Endothelial cell (in vitro differentiated cells): ENCODE results near the gene EID3. TPM values are rescaled to one million over a fixed set of nuclear protein-coding genes. Genes with fewer than 3 reads are reported as not detected.

Experiments
- DNase-seq: peaks from one replicate; pipeline ENCODE4 v3.0.0; 2021; ENCODE audit warnings: low spot score
- H3K27ac Mint-ChIP-seq: one replicate; pipeline ENCODE4 v1.8.0; 2021; ENCODE audit warnings: mixed read lengths, inconsistent platforms; ENCODE audit not compliant: unreplicated experiment
- H3K27me3 Mint-ChIP-seq: one replicate; pipeline ENCODE4 v1.8.0; 2021; ENCODE audit warnings: mild to moderate bottlenecking, moderate library complexity, mixed read lengths, inconsistent platforms; ENCODE audit not compliant: unreplicated experiment
- H3K36me3 Mint-ChIP-seq: one replicate; pipeline ENCODE4 v1.8.0; 2021; ENCODE audit warnings: mild to moderate bottlenecking, low read depth, mixed read lengths, inconsistent platforms; ENCODE audit not compliant: unreplicated experiment
- H3K4me1 Mint-ChIP-seq: one replicate; pipeline ENCODE4 v1.8.0; 2021; ENCODE audit warnings: mild to moderate bottlenecking, mixed read lengths, inconsistent platforms; ENCODE audit not compliant: unreplicated experiment
- H3K4me3 Mint-ChIP-seq: one replicate; pipeline ENCODE4 v1.8.0; 2021; ENCODE audit warnings: mild to moderate bottlenecking, mixed read lengths, inconsistent platforms; ENCODE audit not compliant: unreplicated experiment
- H3K9me3 Mint-ChIP-seq: one replicate; pipeline ENCODE4 v1.8.0; 2021; ENCODE audit warnings: mixed read lengths, inconsistent platforms; ENCODE audit not compliant: unreplicated experiment
- total RNA-seq: library from RNA; stranded (reverse); fragmentation: NEBNext Ultra II Directional; extraction: Animal tissue kit (Norgen Biotek cat#: 25700); gene quantifications from one replicate; pipeline ENCODE4 v1.2.1, GENCODE V29; 2021; ENCODE audit not compliant: unreplicated experiment
- TF ChIP-seq, protein P1 (sequence below): fragments of 200-600 bp; sonication (generic); IDR thresholded peaks from one replicate; pipeline ENCODE4 v1.5.0; 2021; ENCODE audit warnings: antibody characterized with exemption; ENCODE audit not compliant: unreplicated experiment

EID3 gene
- total RNA-seq, 1 donor from 2014 or later = 2.2 TPM

DNA sequence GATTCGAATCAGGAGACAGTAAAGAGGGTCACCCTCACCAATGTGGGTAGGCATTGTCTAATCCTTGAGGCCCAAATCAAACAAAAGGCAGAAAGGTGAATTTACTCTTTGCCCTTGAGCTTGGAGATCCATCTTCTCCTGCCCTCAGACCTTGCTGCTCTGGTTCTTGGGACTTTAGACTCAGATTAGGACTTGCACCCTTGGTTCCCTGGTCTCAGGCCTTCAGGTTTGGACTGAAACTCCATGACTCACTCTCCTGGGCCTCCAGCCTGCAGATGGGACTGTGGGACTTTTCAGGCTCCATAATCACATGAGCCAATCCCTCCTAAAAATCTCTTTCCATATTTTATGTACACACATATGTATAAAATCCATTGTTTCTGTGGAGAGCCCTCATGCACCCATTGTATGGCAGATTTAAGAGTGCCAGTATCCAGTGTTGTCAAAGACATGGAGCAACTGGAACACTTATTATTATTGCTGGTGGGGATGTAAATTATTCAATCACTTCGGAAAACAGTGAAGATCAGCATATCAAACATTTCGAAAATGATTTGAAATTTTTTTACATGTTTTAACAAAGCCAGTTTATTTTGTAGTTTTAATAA lies 48.7 kb downstream of the EID3 start:
- no peak for DNase-seq
- H3K27me3 Mint-ChIP-seq = peaks cover 6% of the 10 kb centered on the region
- TF ChIP-seq, protein P1, sequence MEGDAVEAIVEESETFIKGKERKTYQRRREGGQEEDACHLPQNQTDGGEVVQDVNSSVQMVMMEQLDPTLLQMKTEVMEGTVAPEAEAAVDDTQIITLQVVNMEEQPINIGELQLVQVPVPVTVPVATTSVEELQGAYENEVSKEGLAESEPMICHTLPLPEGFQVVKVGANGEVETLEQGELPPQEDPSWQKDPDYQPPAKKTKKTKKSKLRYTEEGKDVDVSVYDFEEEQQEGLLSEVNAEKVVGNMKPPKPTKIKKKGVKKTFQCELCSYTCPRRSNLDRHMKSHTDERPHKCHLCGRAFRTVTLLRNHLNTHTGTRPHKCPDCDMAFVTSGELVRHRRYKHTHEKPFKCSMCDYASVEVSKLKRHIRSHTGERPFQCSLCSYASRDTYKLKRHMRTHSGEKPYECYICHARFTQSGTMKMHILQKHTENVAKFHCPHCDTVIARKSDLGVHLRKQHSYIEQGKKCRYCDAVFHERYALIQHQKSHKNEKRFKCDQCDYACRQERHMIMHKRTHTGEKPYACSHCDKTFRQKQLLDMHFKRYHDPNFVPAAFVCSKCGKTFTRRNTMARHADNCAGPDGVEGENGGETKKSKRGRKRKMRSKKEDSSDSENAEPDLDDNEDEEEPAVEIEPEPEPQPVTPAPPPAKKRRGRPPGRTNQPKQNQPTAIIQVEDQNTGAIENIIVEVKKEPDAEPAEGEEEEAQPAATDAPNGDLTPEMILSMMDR = no peak
- H3K4me1 Mint-ChIP-seq = no peaks in the 10 kb centered on the region
- H3K9me3 Mint-ChIP-seq = no peaks in the 10 kb centered on the region
- no peak overlapping the region for H3K27ac Mint-ChIP-seq
- no peak overlapping the region for H3K4me3 Mint-ChIP-seq
- H3K36me3 Mint-ChIP-seq = peaks cover 10% of the 10 kb centered on the region

DNA sequence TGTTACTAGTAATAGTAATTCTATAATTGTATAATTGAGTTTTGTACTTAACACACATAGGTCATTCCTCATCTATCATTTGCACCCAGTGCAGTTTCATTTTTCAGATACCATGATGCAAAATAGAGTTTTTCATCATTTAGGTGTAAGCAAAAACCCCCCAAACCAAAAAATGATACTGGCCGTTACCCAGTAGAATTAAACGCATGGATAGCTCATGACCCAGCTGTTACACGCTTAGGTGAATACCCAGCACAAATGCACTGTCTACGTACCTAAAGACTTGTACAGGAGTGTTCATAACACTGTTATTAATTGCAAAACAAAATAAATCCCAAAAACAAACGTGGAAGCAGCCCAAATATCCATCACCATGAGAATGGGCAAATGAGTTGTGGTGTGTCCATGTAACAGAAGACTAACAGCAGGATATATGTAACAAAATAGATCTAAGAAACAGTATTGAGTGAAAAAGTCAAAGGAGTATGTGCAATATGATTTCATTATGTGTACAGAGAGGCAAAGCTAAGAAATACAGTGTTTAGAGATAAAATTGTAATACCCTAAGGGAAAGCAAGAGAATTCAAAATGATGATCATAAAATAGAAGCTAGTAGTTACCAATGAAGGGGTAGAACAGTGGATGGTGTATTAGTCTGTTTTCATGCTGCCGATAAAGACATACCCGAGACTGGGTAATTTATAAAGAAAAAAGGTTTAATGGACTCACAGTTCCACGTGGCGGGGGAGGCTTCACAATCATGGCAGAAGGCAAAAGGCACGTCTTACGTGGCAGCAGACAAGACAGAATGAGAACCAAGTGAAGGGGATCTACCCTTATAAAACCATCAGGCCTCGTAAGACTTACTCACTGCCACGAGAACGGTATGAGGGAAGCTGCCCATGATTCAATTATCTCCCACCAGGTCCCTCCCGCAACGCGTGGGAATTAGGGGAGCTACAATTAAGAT lies 49.8 kb downstream of the EID3 start:
- Mint-ChIP-seq H3K36me3 (peaks cover under 1% of the 10 kb centered on the region), H3K9me3 (no peaks in the 10 kb centered on the region), H3K4me1 (no peaks in the 10 kb centered on the region), H3K4me3 (no peak overlapping the region), H3K27me3 (peaks cover 6% of the 10 kb centered on the region), H3K27ac (no peak overlapping the region)
- no peak for DNase-seq
- TF ChIP-seq, protein P1 = no peak

DNA sequence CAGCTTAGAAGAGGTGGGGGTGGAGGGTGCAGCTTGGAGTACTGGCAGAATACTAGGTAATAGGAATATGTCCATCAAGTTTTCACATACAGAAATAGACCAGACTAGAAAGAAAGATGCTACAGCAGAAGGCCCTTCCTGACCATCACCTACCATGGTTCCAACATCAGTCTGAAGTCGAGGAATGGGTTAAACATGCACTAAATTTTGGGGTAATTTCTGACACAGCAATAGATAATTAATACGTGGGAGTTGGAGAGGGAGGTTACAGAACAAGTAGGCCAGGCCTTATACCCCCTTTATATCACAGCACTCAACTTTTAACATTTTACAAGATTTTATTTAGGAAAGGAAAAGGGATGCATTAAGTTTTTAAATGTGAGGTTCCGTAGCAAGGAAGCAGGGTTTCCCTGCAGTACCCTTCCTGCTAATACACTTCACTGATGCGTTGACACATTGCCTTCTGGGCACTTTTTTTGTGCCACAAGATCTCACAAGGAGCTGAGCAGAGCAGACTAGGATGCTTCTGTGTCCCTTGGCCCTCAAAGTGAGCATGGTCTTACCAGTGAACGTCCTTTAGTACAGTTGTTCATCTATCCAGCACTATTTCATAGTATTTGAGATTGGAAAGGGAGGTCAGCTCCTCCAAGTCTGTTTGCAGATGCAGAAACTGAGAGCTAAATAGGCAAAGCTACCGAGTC lies 50.8 kb downstream of the EID3 start:
- Mint-ChIP-seq H3K4me3 (no peak overlapping the region), H3K36me3 (no peaks in the 10 kb centered on the region), H3K9me3 (no peaks in the 10 kb centered on the region), H3K4me1 (no peaks in the 10 kb centered on the region), H3K27me3 (peaks cover 6% of the 10 kb centered on the region), H3K27ac (no peak overlapping the region)
- TF ChIP-seq, protein P1 = no peak
- no peak for DNase-seq

Other genes starting within 250 kb of the EID3 start
- 13.3 TPM for gene HCFC2, start 239.2 kb upstream of the EID3 start, total RNA-seq
- gene NFYB, start 165.5 kb upstream of the EID3 start, total RNA-seq = 19.7 TPM
- gene TXNRD1, start 88.0 kb upstream of the EID3 start, total RNA-seq = 105 TPM
- gene CHST11, start 153.2 kb downstream of the EID3 start, total RNA-seq = 11.8 TPM